Type B pancreatic cell (in vitro differentiated cells): ENCODE data around the gene COLQ. TPM values are rescaled to one million over a fixed set of nuclear protein-coding genes. Genes with fewer than 3 reads are reported as not detected.

Source experiments
- DNase-seq: peaks from one replicate; pipeline ENCODE4 v3.0.0; 2021; ENCODE audit warnings: mixed read lengths; ENCODE audit not compliant: unreplicated experiment; ENCODE audit errors: extremely low spot score
- H3K27ac Mint-ChIP-seq: 2 replicates; pipeline ENCODE4 v1.8.0; 2021; ENCODE audit warnings: mild to moderate bottlenecking, mixed read lengths
- H3K27me3 Mint-ChIP-seq: 2 replicates; pipeline ENCODE4 v1.8.0; 2021; ENCODE audit warnings: mixed read lengths
- H3K36me3 Mint-ChIP-seq: 2 replicates; pipeline ENCODE4 v1.8.0; 2021; ENCODE audit warnings: mixed read lengths
- H3K4me1 Mint-ChIP-seq: one replicate; pipeline ENCODE4 v1.8.0; 2021; ENCODE audit warnings: mixed read lengths; ENCODE audit not compliant: unreplicated experiment
- H3K4me3 Mint-ChIP-seq: 2 replicates; pipeline ENCODE4 v1.8.0; 2021; ENCODE audit warnings: mild to moderate bottlenecking, mixed read lengths
- H3K9me3 Mint-ChIP-seq: 2 replicates; pipeline ENCODE4 v1.8.0; 2021; ENCODE audit warnings: mixed read lengths
- microRNA-seq: library from miRNA; unstranded; fragments of <30 nt; microRNA quantifications from one replicate; pipeline ENCODE4, GENCODE V29; 2020
- total RNA-seq: library from RNA; stranded (reverse); gene quantifications from 2 replicates; pipeline ENCODE4 v1.2.1, GENCODE V29; 2021; ENCODE audit warnings: low replicate concordance
- TF ChIP-seq, protein P1 (sequence below): fragments of 200-600 bp; sonication (generic); conservative IDR thresholded peaks from 2 replicates; pipeline ENCODE4 v1.5.0; 2021; ENCODE audit warnings: antibody characterized with exemption, mild to moderate bottlenecking

COLQ gene
- total RNA-seq, 1 donor from 2014 or later, result 4.1 TPM

DNA sequence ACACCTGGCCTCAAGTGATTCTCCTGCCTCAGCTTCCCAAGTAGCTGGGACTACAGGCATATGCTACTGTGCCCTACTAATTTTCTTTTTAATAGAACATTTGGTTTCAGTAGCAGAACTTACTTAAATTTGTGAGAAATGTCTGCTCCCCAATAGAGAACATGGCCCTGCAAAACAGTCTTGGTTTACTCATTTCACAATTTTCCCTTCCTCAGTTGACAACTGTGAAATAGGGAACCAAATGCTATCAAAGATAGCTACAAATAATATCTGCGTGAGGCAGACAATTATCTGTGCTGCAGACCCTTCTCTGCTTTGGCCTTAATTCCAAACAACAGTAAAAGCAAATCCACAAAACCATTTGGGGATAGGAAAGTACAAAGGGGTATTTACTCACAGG, 116.7 kb downstream of the COLQ start:
- TF ChIP-seq, protein P1, sequence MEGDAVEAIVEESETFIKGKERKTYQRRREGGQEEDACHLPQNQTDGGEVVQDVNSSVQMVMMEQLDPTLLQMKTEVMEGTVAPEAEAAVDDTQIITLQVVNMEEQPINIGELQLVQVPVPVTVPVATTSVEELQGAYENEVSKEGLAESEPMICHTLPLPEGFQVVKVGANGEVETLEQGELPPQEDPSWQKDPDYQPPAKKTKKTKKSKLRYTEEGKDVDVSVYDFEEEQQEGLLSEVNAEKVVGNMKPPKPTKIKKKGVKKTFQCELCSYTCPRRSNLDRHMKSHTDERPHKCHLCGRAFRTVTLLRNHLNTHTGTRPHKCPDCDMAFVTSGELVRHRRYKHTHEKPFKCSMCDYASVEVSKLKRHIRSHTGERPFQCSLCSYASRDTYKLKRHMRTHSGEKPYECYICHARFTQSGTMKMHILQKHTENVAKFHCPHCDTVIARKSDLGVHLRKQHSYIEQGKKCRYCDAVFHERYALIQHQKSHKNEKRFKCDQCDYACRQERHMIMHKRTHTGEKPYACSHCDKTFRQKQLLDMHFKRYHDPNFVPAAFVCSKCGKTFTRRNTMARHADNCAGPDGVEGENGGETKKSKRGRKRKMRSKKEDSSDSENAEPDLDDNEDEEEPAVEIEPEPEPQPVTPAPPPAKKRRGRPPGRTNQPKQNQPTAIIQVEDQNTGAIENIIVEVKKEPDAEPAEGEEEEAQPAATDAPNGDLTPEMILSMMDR, result no peak
- no peaks in the 10 kb centered on the region for H3K9me3 Mint-ChIP-seq
- H3K4me3 Mint-ChIP-seq, result no peak overlapping the region
- no peaks in the 10 kb centered on the region for H3K27me3 Mint-ChIP-seq
- no peak overlapping the region for H3K27ac Mint-ChIP-seq
- no peaks in the 10 kb centered on the region for H3K4me1 Mint-ChIP-seq
- DNase-seq, result no peak
- H3K36me3 Mint-ChIP-seq, result peaks cover 10% of the 10 kb centered on the region

DNA sequence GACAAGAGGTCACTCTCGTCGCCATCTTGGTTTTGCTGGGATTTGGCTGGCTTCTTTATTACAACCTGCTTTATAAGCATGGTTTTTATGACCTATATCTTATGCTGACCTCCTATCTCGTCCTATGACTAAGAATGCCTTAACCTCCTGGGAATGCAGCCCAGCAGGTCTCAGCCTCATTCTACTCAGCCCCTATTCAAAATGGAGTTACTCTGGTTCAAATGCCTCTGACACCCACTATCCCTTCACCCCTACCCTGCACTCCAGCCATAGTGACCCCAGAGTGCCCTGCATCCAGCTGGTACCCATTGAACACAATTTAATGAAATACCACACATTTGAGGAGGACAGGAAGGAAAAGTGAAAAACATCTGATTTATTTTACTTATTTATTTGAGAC, 117.5 kb downstream of the COLQ start:
- Mint-ChIP-seq H3K27ac (no peak overlapping the region), H3K4me1 (no peaks in the 10 kb centered on the region), H3K36me3 (peaks cover 7% of the 10 kb centered on the region), H3K9me3 (no peaks in the 10 kb centered on the region), H3K4me3 (no peak overlapping the region), H3K27me3 (no peaks in the 10 kb centered on the region)
- TF ChIP-seq, protein P1, result no peak
- DNase-seq, result no peak

DNA sequence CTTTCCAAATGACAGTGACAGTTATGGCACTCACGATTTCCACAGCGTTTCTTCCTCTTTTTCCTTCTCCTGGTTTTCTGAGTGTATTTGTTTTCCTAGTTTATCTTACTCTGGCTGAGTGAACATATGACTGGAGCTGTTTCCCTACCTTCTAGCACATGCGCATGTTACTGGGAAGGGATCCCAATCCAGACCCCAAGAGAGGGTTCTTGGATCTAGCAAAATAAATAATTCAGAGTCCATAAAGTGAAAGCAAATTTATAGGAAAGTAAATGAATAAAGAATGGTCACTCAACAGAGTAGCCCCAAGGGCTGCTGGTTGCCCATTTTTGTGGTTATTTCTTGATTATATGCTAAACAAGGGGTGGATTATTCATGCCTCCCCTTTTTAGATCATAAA, 118.0 kb downstream of the COLQ start:
- no peaks in the 10 kb centered on the region for H3K9me3 Mint-ChIP-seq
- TF ChIP-seq, protein P1, result no peak
- H3K27ac Mint-ChIP-seq, result no peak overlapping the region
- H3K27me3 Mint-ChIP-seq, result no peaks in the 10 kb centered on the region
- no peaks in the 10 kb centered on the region for H3K4me1 Mint-ChIP-seq
- no peak overlapping the region for H3K4me3 Mint-ChIP-seq
- H3K36me3 Mint-ChIP-seq, result peaks cover 7% of the 10 kb centered on the region
- no peak for DNase-seq

DNA sequence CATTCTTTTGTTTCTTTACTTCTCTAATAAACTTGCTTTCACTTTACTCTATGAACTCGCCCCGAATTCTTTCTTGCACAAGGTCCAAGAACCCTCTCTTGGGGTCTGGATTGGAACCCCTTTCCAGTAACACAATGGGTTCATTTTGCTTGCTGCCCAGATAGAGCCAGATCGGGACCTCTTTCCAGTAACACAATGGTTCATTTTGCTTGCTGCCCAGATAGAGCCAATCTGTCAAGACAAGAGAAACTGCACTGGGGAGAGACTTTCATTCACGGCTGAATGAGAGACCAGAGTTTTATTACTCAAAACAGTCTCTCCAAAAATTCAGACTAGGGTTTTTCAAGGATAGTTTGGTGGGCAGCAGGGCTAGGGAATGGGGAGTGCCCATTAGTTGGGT, 119.6 kb downstream of the COLQ start:
- Mint-ChIP-seq H3K36me3 (no peaks in the 10 kb centered on the region), H3K27me3 (no peaks in the 10 kb centered on the region), H3K27ac (no peak overlapping the region)

More for the DNA sequence above, 119.6 kb downstream of the COLQ start:
- Mint-ChIP-seq H3K4me1 (no peaks in the 10 kb centered on the region), H3K4me3 (no peak overlapping the region), H3K9me3 (no peaks in the 10 kb centered on the region)
- TF ChIP-seq, protein P1, result no peak
- DNase-seq, result no peak

Small RNAs within 50 kb of the gene (microRNA-seq; reads per million reads assigned to microRNA genes)
- gene MIR4270, result not detected

Other genes starting within 250 kb of the COLQ start
- gene SH3BP5, start 189.1 kb downstream of the COLQ start, total RNA-seq, result 31.2 and 33.4 TPM in 2 replicates
- gene METTL6, start 94.2 kb downstream of the COLQ start, total RNA-seq, result 19.3 and 20.1 TPM in 2 replicates
- gene EAF1, start 94.1 kb downstream of the COLQ start, total RNA-seq, result 23.1 and 23.5 TPM in 2 replicates
- 16.5 and 20.5 TPM in 2 replicates for gene HACL1, start 79.9 kb upstream of the COLQ start, total RNA-seq
- 12.2 and 15.4 TPM in 2 replicates for gene BTD, start 80.0 kb upstream of the COLQ start, total RNA-seq